Colonic mucosa (tissue), 4 donors: ENCODE data around the gene RXFP2. TPM values are rescaled to one million over a fixed set of nuclear protein-coding genes. Genes with fewer than 3 reads are reported as not detected.

Experiments
- DNase-seq: peaks from one replicate; pipeline ENCODE4 v3.0.0-alpha.2; 2020
- H3K27ac ChIP-seq: fragments of 200-600 bp; one replicate; pipeline ENCODE4 v1.8.0; 2021
- H3K27me3 ChIP-seq: fragments of 200-600 bp; one replicate; pipeline ENCODE4 v1.8.0; 2021
- H3K36me3 ChIP-seq: fragments of 200-600 bp; one replicate; pipeline ENCODE4 v1.8.0; 2021
- H3K4me1 ChIP-seq: fragments of 200-600 bp; one replicate; pipeline ENCODE4 v1.8.0; 2021; ENCODE audit warnings: mild to moderate bottlenecking
- H3K4me3 ChIP-seq: fragments of 200-600 bp; one replicate; pipeline ENCODE4 v1.8.0; 2021
- H3K9ac ChIP-seq, 2 donors: one replicate each; pipeline ENCODE4 v1.7.0; 2013; ENCODE audit warnings: control low read depth in 2 of 2, low read depth in 2 of 2, low read length in 2 of 2
- H3K9me3 ChIP-seq: fragments of 200-600 bp; one replicate; pipeline ENCODE4 v1.8.0; 2021
- intact Hi-C: fragments of 100-400 bp; cut with DNase I; formaldehyde crosslinking; loops from one replicate; pipeline ENCODE4 v1.14.1; 2022
- total RNA-seq, 2 donors: library from RNA; stranded (reverse); fragmentation: NEBNext Ultra II Directional in 1 of 2; extraction: Animal tissue kit (Norgen Biotek cat#: 25700) in 1 of 2; gene quantifications; one replicate each; pipeline ENCODE4 v1.2.1, GENCODE V29; 2021
- TF ChIP-seq, protein P1 (sequence below): fragments of 200-600 bp; IDR thresholded peaks from one replicate; pipeline ENCODE4 v1.8.0; 2022; ENCODE audit warnings: antibody characterized with exemption, mild to moderate bottlenecking
- donor health status: healthy.
- donor health status: DM: no; HTN: no; CAD: no.
- donor health status: DM: no; HTN: no; CAD: no.

Gene RXFP2
- total RNA-seq, 2 donors from 2014 or later: not detected

DNA sequence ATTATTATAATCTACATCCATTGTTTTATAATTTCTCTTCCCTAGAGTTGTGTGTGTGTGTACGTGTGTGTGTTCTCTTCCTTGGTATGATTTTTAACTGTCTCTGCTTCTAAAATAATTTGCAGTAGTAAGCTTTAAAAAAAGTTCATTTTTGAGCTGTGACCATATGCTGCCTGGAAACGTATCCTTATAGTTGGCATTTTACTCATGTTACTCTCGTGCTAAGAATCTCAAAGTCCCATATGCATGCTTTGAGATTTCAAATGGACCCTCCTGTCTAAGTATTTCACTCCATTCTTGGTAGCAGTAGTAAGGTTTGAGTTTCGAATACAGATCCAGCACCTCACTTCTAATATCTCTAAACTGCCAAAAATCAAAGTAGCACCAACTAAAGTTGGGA lies 109.9 kb downstream of the RXFP2 start:
- TF ChIP-seq, protein P1, sequence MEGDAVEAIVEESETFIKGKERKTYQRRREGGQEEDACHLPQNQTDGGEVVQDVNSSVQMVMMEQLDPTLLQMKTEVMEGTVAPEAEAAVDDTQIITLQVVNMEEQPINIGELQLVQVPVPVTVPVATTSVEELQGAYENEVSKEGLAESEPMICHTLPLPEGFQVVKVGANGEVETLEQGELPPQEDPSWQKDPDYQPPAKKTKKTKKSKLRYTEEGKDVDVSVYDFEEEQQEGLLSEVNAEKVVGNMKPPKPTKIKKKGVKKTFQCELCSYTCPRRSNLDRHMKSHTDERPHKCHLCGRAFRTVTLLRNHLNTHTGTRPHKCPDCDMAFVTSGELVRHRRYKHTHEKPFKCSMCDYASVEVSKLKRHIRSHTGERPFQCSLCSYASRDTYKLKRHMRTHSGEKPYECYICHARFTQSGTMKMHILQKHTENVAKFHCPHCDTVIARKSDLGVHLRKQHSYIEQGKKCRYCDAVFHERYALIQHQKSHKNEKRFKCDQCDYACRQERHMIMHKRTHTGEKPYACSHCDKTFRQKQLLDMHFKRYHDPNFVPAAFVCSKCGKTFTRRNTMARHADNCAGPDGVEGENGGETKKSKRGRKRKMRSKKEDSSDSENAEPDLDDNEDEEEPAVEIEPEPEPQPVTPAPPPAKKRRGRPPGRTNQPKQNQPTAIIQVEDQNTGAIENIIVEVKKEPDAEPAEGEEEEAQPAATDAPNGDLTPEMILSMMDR: no peak
- no peak overlapping the region for H3K4me3 ChIP-seq
- no peak for DNase-seq
- peaks cover 8% of the 10 kb centered on the region for H3K27me3 ChIP-seq
- H3K36me3 ChIP-seq: no peaks in the 10 kb centered on the region
- peaks cover 5% of the 10 kb centered on the region for H3K4me1 ChIP-seq
- H3K9ac ChIP-seq: no peak overlapping the region
- H3K27ac ChIP-seq: no peak overlapping the region
- H3K9me3 ChIP-seq: no peaks in the 10 kb centered on the region
- intact Hi-C loops: no loop called here

DNA sequence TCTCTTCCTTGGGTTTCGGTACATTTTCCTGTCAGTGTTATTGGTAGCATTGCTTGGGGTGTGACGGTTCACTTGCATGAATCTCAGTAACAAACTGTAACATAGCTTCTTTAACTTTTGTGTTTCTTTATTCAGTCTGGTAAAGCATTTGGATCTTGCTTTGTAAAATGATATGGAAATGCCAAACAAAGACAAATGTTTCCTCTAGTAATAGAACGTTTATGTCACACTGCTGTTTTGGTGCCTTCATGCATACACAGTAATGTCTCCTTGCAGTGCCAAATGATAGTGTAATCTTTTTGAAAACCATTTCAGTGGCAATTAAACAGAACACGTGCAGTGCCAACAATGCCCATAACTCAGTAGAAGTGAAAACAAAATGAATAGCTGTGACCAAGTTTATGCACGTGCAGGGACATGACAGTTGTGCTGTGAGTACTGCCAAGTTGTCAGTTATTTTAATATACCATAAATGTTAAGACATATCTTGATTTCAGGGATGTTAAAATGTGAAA lies 110.8 kb downstream of the RXFP2 start:
- no peaks in the 10 kb centered on the region for H3K36me3 ChIP-seq
- DNase-seq: no peak
- peaks cover 8% of the 10 kb centered on the region for H3K27me3 ChIP-seq
- H3K9me3 ChIP-seq: no peaks in the 10 kb centered on the region
- intact Hi-C loops: no loop called here
- H3K4me3 ChIP-seq: no peak overlapping the region
- no peak overlapping the region for H3K27ac ChIP-seq
- no peak overlapping the region for H3K9ac ChIP-seq
- peaks cover 5% of the 10 kb centered on the region for H3K4me1 ChIP-seq
- TF ChIP-seq, protein P1: no peak

GRCh38 chr13:31851216-31851615 lies 111.9 kb downstream of the RXFP2 start:
- H3K27me3 ChIP-seq: peaks cover 8% of the 10 kb centered on the region
- no peak overlapping the region for H3K27ac ChIP-seq
- peaks cover 5% of the 10 kb centered on the region for H3K4me1 ChIP-seq
- H3K9ac ChIP-seq: no peak overlapping the region
- H3K4me3 ChIP-seq: no peak overlapping the region
- H3K9me3 ChIP-seq: no peaks in the 10 kb centered on the region
- TF ChIP-seq, protein P1: no peak
- intact Hi-C loops: no loop called here
- no peak for DNase-seq
- H3K36me3 ChIP-seq: no peaks in the 10 kb centered on the region
